ENCODE results near the gene PODN.

PODN gene

DNA sequence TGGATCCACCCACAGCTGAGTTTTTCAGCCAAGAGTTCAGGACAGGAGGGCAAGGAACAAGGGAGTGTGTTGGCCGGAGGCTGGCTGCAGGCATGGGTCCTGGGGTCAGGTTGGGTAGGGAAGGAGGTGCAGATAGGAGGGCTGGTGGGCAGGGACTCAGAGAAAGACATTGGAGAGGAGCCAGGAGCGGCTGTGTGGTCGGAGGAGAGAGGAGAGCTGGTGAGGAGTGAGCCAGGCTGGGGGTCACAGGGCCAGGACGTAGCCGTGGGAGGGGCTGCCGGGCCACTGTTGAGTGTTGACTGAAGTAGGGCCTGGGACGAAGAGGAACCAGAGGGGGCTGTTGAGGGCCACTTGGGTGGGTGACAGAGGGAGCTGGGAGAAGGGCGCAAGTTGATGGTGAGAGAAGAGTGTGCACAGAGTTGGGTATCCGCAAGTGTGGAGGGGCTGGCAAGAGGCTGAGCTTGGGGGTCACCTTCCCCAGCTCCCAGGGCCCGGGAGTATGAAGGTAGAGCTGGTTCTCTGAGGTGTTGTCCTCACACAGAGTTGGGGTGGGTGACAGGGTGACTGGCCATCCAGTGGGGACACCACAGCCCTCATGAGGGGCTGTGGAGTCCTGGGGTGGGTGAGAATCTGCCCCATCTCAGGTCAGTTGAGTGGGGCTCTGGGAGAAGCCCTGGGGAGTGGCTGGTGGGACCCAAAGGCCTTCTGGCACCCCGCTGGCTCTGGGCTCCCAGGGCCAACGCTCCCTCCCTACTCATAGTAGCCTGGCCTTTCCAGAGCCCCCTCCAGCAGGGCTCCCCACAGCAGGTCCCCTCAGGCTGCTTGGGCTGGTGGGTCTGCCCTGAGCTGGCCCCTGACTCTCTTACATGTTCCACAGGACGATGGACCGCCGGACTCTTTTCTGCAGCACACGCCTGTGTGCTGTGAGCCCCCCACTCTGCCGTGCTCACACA, 21.9 kb downstream of the PODN start:
- H3K27ac ChIP-seq (ENCODE audit: poor library complexity, severe bottlenecking) = no peak overlapping the region
- no peak for ATAC-seq (ENCODE audit: low read depth)
- no peaks in the 10 kb centered on the region for H3K36me3 ChIP-seq (ENCODE audit: low read depth)

DNA sequence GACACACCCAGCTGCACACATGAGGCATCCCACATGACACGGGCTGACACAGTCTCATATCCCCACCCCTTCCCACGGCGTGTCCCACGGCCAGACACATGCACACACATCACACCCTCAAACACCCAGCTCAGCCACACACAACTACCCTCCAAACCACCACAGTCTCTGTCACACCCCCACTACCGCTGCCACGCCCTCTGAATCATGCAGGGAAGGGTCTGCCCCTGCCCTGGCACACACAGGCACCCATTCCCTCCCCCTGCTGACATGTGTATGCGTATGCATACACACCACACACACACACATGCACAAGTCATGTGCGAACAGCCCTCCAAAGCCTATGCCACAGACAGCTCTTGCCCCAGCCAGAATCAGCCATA, 22.6 kb downstream of the PODN start:
- no peaks in the 10 kb centered on the region for H3K4me1 ChIP-seq (ENCODE audit: insufficient read depth, poor library complexity, severe bottlenecking)
- no peak overlapping the region for H3K27ac ChIP-seq (ENCODE audit: poor library complexity, severe bottlenecking)
- TF ChIP-seq CTCF (IDR thresholded peaks at IDR 0.05; ENCODE audit: poor library complexity, severe bottlenecking) = no peak
- no peaks in the 10 kb centered on the region for H3K27me3 ChIP-seq (ENCODE audit: insufficient read depth, poor library complexity, severe bottlenecking)
- no peak for ATAC-seq (ENCODE audit: low read depth)
- no peaks in the 10 kb centered on the region for H3K9me3 ChIP-seq (ENCODE audit: severe bottlenecking)
- no peaks in the 10 kb centered on the region for H3K36me3 ChIP-seq (ENCODE audit: low read depth)
- no peak overlapping the region for H3K4me3 ChIP-seq (ENCODE audit: severe bottlenecking)
- no peak for DNase-seq (ENCODE audit: low spot score)

More for the DNA sequence above, 21.9 kb downstream of the PODN start:
- Histone ChIP-seq H3K4me1 (ENCODE audit: insufficient read depth, poor library complexity, severe bottlenecking) (no peaks in the 10 kb centered on the region), H3K27me3 (ENCODE audit: insufficient read depth, poor library complexity, severe bottlenecking) (no peaks in the 10 kb centered on the region), H3K4me3 (ENCODE audit: severe bottlenecking) (no peak overlapping the region), H3K9me3 (ENCODE audit: severe bottlenecking) (no peaks in the 10 kb centered on the region)
- TF ChIP-seq CTCF (IDR thresholded peaks at IDR 0.05; ENCODE audit: poor library complexity, severe bottlenecking) = no peak
- no peak for DNase-seq (ENCODE audit: low spot score)

DNA sequence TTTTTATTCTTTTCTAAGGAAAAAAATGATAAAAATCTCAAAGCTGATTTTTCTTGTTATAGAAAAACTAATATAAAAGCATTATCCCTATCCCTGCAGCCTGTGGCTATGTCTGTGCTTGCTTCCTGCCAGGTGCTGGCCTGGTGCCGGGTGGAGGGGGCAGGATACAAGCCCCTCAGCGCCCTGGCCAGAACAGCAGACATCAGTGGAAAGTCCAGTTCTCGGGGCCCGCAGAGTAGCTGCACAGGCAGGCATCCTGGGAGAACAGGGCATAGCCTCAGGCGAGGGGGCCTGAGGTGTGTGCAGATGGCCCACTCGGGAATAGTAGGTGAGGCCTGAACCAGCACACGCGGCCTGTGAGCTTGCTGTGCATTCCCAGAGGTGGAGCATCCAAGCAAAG, 23.4 kb downstream of the PODN start:
- no peak for TF ChIP-seq CTCF (IDR thresholded peaks at IDR 0.05; ENCODE audit: poor library complexity, severe bottlenecking)
- ATAC-seq (ENCODE audit: low read depth) (no peak), DNase-seq (ENCODE audit: low spot score) (no peak)
- Histone ChIP-seq H3K36me3 (ENCODE audit: low read depth) (no peaks in the 10 kb centered on the region), H3K27me3 (ENCODE audit: insufficient read depth, poor library complexity, severe bottlenecking) (no peaks in the 10 kb centered on the region), H3K4me1 (ENCODE audit: insufficient read depth, poor library complexity, severe bottlenecking) (no peaks in the 10 kb centered on the region), H3K9me3 (ENCODE audit: severe bottlenecking) (no peaks in the 10 kb centered on the region), H3K4me3 (ENCODE audit: severe bottlenecking) (no peak overlapping the region), H3K27ac (ENCODE audit: poor library complexity, severe bottlenecking) (no peak overlapping the region)

- H3K4me3 ChIP-seq (ENCODE audit: severe bottlenecking) = no peak overlapping the region
- ATAC-seq (ENCODE audit: low read depth) = no peak
- DNase-seq (ENCODE audit: low spot score) = no peak
- no peak overlapping the region for H3K27ac ChIP-seq (ENCODE audit: poor library complexity, severe bottlenecking)
- H3K9me3 ChIP-seq (ENCODE audit: severe bottlenecking) = no peaks in the 10 kb centered on the region
- H3K4me1 ChIP-seq (ENCODE audit: insufficient read depth, poor library complexity, severe bottlenecking) = no peaks in the 10 kb centered on the region
- TF ChIP-seq CTCF (IDR thresholded peaks at IDR 0.05; ENCODE audit: poor library complexity, severe bottlenecking) = no peak
- H3K27me3 ChIP-seq (ENCODE audit: insufficient read depth, poor library complexity, severe bottlenecking) = no peaks in the 10 kb centered on the region
- no peaks in the 10 kb centered on the region for H3K36me3 ChIP-seq (ENCODE audit: low read depth)
Measured at GRCh38 chr1:53086491-53087070, 24.6 kb downstream of the PODN start.

Measured in RWPE2 (cell line).